HEK293T (cell line): ENCODE results near the gene MCF2L.

Experiments
- ARNT ChIP-seq: fragments of 450-650 bp; IDR thresholded peaks from 2 replicates; pipeline ENCODE4 v1.6.1; 2017; ENCODE audit warnings: mild to moderate bottlenecking
- BHLHE40 ChIP-seq: fragments of 450-650 bp; IDR thresholded peaks from 2 replicates; pipeline ENCODE4 v1.6.1; 2016; ENCODE audit warnings: mild to moderate bottlenecking, moderate library complexity, borderline replicate concordance
- TARDBP ChIP-seq: fragments of 450-650 bp; IDR thresholded peaks from 2 replicates; pipeline ENCODE4 v1.6.1; 2016

GRCh38 chr13:112933649-112934048, 35.4 kb upstream of the MCF2L start:
- TF ChIP-seq ARNT, result no peak
- TF ChIP-seq BHLHE40, result no peak
- no peak for TF ChIP-seq TARDBP
